Subcutaneous adipose tissue (tissue), 4 donors: ENCODE results near the gene QRICH1. TPM values are rescaled to one million over a fixed set of nuclear protein-coding genes. Genes with fewer than 3 reads are reported as not detected.

ENCODE experiments used
- CTCF ChIP-seq: fragments of 450-650 bp; IDR thresholded peaks from one replicate; pipeline ENCODE4 v1.5.1; 2016; ENCODE audit warnings: low read depth, mild to moderate bottlenecking, control low read depth, antibody characterized with exemption, moderate library complexity
- total RNA-seq, 4 donors: library from RNA; depleted of rRNA; stranded (reverse); fragments of >200 nt; gene quantifications; one replicate each; pipeline ENCODE4 v1.1.0, GENCODE V29; 2016

Gene QRICH1
- total RNA-seq, 4 donors from 2014 or later = 47.9 to 90.7 (median 76.5) TPM

GRCh38 chr3:49030321-49030720 is 63.5 kb downstream of the QRICH1 start:
- no peak for TF ChIP-seq CTCF

- TF ChIP-seq CTCF = no peak
These were observed 64.3 kb downstream of the QRICH1 start for GRCh38 chr3:49029563-49029884.

- TF ChIP-seq CTCF = no peak
These were observed 65.0 kb downstream of the QRICH1 start, which contains the start of gene IMPDH2 for GRCh38 chr3:49028673-49029562. Gene IMPDH2 (minus strand): TSS chr3:49029398. CDS start chr3:49029350, 48 bp downstream.

GRCh38 chr3:49028298-49028672 is 65.6 kb downstream of the QRICH1 start:
- no peak for TF ChIP-seq CTCF

- TF ChIP-seq CTCF = no peak
These were observed 66.2 kb downstream of the QRICH1 start for GRCh38 chr3:49027634-49028033.

GRCh38 chr3:49026536-49026935 is 67.3 kb downstream of the QRICH1 start:
- TF ChIP-seq CTCF = no peak

GRCh38 chr3:49025793-49026520 is 67.9 kb downstream of the QRICH1 start:
- no peak for TF ChIP-seq CTCF
